Limb (tissue), 2 donors: ENCODE measurements around the gene TMPRSS2.

ENCODE experiments used
- DNase-seq, 2 donors: peaks; one replicate each; pipeline ENCODE4 v3.0.0-alpha.2; 2016; ENCODE audit errors: extremely low spot score in 2 of 2

TMPRSS2 gene

GRCh38 chr21:41509733-41510132, 1.8 kb upstream of the TMPRSS2 start:
- no peak for DNase-seq

DNA sequence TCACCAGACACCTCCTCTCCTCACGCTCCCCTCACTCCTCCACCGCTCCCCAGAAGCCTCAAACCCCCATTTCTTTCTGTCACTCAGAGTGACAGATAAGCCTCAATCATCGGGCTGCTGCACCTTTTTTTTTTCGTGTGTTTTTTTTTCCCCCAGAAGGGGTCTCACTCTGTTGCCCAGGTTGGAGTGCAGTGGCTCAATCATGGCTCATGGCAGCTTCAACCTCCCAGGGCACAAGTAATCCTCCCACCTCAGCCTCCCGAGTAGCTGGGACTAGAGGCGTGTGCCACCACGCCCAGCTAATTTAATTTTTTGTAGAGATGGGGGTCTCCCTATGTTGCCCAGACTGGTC, 1.2 kb upstream of the TMPRSS2 start:
- no peak for DNase-seq

DNA sequence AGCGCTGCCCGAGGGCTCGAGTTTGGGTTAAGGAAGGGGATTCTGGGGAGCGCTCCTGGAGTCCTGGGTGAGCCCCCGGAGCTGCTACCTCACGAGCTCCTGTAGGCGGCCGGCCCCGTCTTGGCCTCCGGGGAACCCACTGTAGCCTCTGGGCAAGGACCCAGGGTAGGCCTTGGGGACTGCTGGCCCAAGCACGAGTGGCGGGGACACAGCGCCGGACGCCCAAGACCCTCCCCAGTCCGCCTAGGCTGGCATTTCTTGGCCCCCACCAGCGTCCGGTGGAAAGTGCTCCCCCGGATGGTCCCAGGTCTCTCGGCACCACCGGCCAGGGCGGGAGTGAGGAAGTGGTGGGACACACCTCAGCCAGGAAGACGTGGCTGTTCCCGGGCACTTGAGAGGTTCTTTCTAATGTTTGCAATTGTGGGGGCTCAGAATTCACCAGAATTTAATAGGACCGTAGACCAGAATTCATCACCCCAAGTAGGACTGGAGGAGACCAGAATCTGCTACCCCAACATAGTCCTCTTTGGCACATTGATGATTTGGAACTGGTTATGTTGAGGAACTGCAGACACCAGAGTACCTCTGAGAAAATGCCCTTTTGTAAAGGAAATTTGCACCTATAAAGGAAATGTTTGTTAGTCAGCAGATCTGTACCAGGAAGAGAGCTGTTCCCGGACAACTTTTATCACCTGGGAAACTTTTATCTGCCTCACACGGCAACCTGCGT, 622 bp upstream of the TMPRSS2 start:
- no peak for DNase-seq

- DNase-seq: peak in 1 of 2 donors; percentile 48
Observed at GRCh38 chr21:41506611-41507520, 1.1 kb downstream of the TMPRSS2 start.

GRCh38 chr21:41506005-41506594, 1.9 kb downstream of the TMPRSS2 start:
- no peak for DNase-seq

- DNase-seq: no peak
Observed at GRCh38 chr21:41504030-41504429, 3.9 kb downstream of the TMPRSS2 start.

DNA sequence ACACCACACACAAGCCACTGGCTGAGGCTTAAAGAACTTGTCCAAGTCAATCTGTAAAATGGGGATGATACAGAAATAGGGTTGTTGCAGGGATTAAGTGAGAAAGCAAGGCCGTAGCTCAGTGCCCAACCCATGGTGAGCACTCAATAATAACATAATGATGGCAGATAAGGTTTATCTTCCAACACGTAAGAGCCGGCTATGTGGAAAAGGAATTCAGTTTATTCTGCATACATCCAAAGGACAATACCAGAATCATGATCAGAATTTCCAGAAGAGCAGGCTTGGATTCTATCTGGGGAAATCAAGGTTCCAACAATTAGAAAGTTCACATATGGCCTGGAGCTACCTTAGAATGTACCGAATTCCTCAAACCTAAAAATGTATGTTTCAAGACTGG, 4.6 kb downstream of the TMPRSS2 start:
- no peak for DNase-seq

- DNase-seq: no peak
Observed at GRCh38 chr21:41501919-41502318, 6.0 kb downstream of the TMPRSS2 start.

DNA sequence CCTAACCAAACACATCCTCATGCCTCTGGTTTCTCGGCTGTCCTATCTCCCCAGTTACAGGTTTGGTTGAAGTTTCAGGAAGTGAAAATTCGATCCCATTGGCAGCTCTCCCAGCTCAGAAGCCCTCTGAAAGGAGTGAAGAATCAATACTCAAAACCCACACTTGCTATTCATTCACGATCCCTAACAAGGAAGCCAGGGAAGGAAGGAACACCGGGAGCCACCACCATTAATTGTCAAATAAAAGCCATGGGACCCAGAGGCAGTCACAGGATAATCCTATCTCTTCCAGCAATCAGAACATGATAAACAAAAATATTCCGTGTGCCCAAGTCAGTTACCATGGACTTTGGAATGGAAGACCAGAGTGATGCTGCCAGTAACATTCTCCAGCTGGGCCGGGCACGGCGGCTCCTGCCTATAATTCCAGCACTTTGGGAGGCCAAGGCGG, 7.0 kb downstream of the TMPRSS2 start:
- no peak for DNase-seq

GRCh38 chr21:41500363-41500762, 7.6 kb downstream of the TMPRSS2 start:
- DNase-seq: no peak

DNA sequence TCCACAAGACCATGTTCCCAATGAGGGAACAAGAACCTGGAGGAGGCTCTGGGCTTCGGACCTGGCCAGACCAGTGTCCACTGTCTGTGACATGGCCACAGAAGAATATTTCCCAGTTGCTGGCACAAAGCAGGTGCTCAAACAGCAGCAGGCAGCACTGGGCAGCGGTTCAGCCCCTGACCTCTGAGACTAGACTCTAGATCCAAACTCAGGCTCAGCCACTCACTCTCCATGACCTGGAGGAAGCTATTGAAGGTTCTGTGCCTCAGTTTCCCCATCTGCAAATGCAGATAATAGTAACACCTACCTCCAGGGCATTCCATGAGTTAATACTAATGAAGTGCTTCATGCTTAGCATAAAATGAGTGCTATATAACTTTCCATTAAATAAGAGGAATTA, 8.0 kb downstream of the TMPRSS2 start:
- DNase-seq: no peak

GRCh38 chr21:41497788-41498187, 10.2 kb downstream of the TMPRSS2 start:
- no peak for DNase-seq

- DNase-seq: no peak
Observed at GRCh38 chr21:41497008-41497407, 10.9 kb downstream of the TMPRSS2 start.

- DNase-seq: no peak
Observed at GRCh38 chr21:41494242-41494641, 13.7 kb downstream of the TMPRSS2 start.

- no peak for DNase-seq
Observed at GRCh38 chr21:41491412-41491811, 16.5 kb downstream of the TMPRSS2 start.

GRCh38 chr21:41490330-41490729, 17.6 kb downstream of the TMPRSS2 start:
- DNase-seq: no peak

DNA sequence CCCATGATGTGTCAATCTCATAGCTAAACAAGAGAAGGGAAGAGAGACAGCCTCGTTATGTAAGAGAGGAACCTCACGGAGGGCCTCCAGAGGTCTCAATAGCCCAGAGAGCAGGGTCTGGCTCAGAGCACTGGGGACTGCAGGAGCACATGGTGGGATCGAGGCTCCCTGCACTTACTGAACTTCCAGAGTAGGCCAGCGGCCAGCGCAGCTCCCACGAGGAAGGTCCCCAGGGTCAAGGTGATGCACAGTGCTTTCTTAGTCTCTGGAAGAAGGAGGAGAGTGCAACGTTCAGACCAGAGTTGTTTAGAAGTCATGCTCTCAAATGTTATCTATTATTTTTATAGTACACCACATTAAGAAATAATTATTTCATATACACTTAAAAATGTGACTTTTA, 18.6 kb downstream of the TMPRSS2 start:
- DNase-seq: no peak

- no peak for DNase-seq
Observed at GRCh38 chr21:41488080-41488479, 19.9 kb downstream of the TMPRSS2 start.

- DNase-seq: no peak
Observed at GRCh38 chr21:41487082-41487481, 20.9 kb downstream of the TMPRSS2 start.

- DNase-seq: no peak
Observed at GRCh38 chr21:41483973-41484372, 24.0 kb downstream of the TMPRSS2 start.

DNA sequence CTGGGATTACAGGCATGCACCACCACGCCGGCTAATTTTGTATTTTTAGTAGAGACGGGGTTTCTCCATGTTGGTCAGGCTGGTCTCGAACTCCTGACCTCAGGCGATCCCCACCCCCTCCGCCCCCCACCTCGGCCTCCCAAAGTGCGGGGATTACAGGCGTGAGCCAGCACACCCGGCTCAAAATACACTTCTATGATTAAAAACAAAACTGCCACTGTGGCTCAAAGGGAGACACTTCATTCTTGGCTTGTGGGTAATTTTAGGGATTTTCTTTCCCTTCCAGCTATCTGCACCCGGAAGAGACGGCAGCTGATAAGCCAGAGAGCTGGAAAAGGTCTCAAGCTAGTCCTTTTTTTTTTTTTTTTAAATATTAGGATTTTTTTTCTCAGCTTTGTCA, 24.5 kb downstream of the TMPRSS2 start:
- no peak for DNase-seq

- no peak for DNase-seq
Observed at GRCh38 chr21:41482980-41483379, 25.0 kb downstream of the TMPRSS2 start.
